Ovary (tissue), 9 donors: Measurements from ENCODE around the gene CAMTA1. TPM values are rescaled to one million over a fixed set of nuclear protein-coding genes. Genes with fewer than 3 reads are reported as not detected.

Experiments used
- DNase-seq, 5 donors: peaks; one replicate each; pipeline ENCODE4 v3.0.0-alpha.2; 2019 to 2020
- H3K27ac ChIP-seq, 2 donors: fragments of 200-600 bp; one replicate each; pipeline versions ENCODE4 v1.5.1 to v1.8.0; 2019 to 2022
- H3K27me3 ChIP-seq: fragments of 200-600 bp; one replicate; pipeline ENCODE4 v1.8.0; 2022
- H3K36me3 ChIP-seq: fragments of 200-600 bp; sonication (generic); one replicate; pipeline ENCODE4 v1.5.1; 2019
- H3K4me1 ChIP-seq: one replicate; pipeline ENCODE4 v1.8.1; 2013; ENCODE audit warnings: mild to moderate bottlenecking, moderate library complexity; ENCODE audit not compliant: insufficient read depth
- H3K4me3 ChIP-seq: fragments of 200-600 bp; sonication (generic); one replicate; pipeline ENCODE4 v1.5.1; 2017
- H3K9me3 ChIP-seq, 2 donors: fragments of 200-600 bp in 1 of 2; sonication (generic) in 1 of 2; one replicate each; pipeline versions ENCODE4 v1.5.1 to v1.8.1; 2013 to 2019; ENCODE audit warnings: mild to moderate bottlenecking in 1 of 2, moderate library complexity in 1 of 2
- EP300 ChIP-seq: sonication (generic); formaldehyde crosslinking; IDR thresholded peaks from one replicate; pipeline ENCODE4 v1.6.1; 2017; ENCODE audit warnings: antibody characterized with exemption
- POLR2A ChIP-seq: fragments of 450-650 bp; IDR thresholded peaks from one replicate; pipeline ENCODE4 v1.6.1; 2017; ENCODE audit warnings: antibody characterized with exemption, mild to moderate bottlenecking, moderate library complexity
- WGBS, 3 donors: extraction: QIAGEN DNeasy Blood & Tissue Kit in 1 of 3; methylation state at CpG; one replicate each; pipeline versions ENCODE4 v1.1.5 to v1.1.7; 2013 to 2017; 5-methylcytosine and 5-hydroxymethylcytosine counted together
- intact Hi-C, 4 donors: fragments of 100-400 bp; cut with DNase I; formaldehyde crosslinking; loops; one replicate each; pipeline versions ENCODE4 v1.11.0 to v1.15.1; 2022 to 2023
- polyA plus RNA-seq, 2 donors: library from polyadenylated mRNA; stranded (reverse); fragments of 200-250 nt in 1 of 2; fragments of 350-450 nt in 1 of 2; fragmentation: Illumina TruSeq in 1 of 2; extraction: RNeasy Lipid Tissue Mini Kit (QIAGEN cat#74804) in 1 of 2; gene quantifications; one replicate each; pipeline ENCODE4 v1.2.3, GENCODE V29; 2013 to 2014
- total RNA-seq, 7 donors: library from RNA; depleted of rRNA in 2 of 7; stranded (reverse); fragments of >200 nt in 2 of 7; fragmentation: NEBNext Ultra II Directional in 3 of 7; extraction: Animal tissue kit (Norgen Biotek cat#: 25700) in 3 of 7; gene quantifications; one replicate each; pipeline versions ENCODE4 v1.1.0 to v1.2.4, GENCODE V29; 2016 to 2023
- TF ChIP-seq, protein P1 (sequence below), 3 donors: fragments of 450-650 bp in 2 of 3; fragments of 200-600 bp in 1 of 3; IDR thresholded peaks; one replicate each; pipeline versions ENCODE4 v1.5.1 to v1.8.0; 2016 to 2022; ENCODE audit warnings: antibody characterized with exemption in 3 of 3, mild to moderate bottlenecking in 1 of 3
- donor health status: DM: no; HTN: no; CAD: no; lungs with moderate emphysema.
- donor health status: DM: no; HTN: no; CAD: no.
- donor health status: Bipolar disorder and iron deficiency.
- donor health status: DM: yes; HTN: yes; CAD: no.
- donor health status: DM: no; HTN: no; CAD: no.
- donor health status: DM: yes; HTN: yes; CAD: no.

The CAMTA1 gene
- total and polyA plus RNA-seq, 9 donors: 51.1 to 150 (median 67.4) TPM

DNA sequence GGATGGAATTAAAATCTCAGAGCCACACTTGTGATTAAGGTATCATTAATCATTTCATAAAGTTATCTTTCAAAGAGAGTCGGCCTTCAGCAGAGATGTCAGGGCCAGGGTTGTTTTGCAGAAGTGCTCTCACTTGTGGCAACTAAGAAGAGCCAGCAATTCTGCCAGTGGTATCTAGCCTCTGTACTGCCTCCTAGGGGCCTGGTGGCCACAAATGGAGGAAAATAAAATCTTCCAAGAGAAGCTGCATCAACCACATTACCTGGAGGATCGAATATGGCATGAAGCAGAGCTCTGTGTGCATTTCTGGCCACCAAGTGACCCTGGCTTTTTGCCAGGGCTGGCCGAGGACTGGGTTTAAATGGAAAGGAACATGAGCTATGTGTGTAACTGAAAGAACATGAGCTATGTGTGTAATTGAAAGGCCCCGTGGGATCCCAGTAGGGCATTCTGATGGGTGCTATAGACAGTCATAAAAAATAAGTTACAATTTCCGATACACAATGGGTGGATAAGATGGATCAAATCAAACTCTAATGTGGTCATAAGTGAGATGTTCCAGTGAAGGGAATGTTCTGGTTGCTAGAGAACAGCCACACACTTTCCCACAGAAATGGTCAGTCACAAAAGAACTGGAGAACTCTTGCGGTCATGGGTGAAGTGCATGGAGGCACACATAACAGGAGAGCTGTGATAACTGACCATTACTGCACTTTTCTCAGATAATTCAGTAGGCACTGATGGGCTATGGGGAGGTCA, 335.8 kb downstream of the CAMTA1 start:
- H3K27ac ChIP-seq: no peak overlapping the region
- H3K4me3 ChIP-seq: no peak overlapping the region
- DNase-seq: no peak
- H3K4me1 ChIP-seq: no peaks in the 10 kb centered on the region
- TF ChIP-seq, protein P1, sequence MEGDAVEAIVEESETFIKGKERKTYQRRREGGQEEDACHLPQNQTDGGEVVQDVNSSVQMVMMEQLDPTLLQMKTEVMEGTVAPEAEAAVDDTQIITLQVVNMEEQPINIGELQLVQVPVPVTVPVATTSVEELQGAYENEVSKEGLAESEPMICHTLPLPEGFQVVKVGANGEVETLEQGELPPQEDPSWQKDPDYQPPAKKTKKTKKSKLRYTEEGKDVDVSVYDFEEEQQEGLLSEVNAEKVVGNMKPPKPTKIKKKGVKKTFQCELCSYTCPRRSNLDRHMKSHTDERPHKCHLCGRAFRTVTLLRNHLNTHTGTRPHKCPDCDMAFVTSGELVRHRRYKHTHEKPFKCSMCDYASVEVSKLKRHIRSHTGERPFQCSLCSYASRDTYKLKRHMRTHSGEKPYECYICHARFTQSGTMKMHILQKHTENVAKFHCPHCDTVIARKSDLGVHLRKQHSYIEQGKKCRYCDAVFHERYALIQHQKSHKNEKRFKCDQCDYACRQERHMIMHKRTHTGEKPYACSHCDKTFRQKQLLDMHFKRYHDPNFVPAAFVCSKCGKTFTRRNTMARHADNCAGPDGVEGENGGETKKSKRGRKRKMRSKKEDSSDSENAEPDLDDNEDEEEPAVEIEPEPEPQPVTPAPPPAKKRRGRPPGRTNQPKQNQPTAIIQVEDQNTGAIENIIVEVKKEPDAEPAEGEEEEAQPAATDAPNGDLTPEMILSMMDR (IDR thresholded peaks at IDR 0.05): no peak
- no peak for TF ChIP-seq POLR2A
- TF ChIP-seq EP300: no peak
- H3K9me3 ChIP-seq: no peaks in the 10 kb centered on the region
- no peaks in the 10 kb centered on the region for H3K36me3 ChIP-seq
- 84 to 89% (median 87%) methylated on average over 6 of the region's 6 CpGs for WGBS, 3 donors
- no peaks in the 10 kb centered on the region for H3K27me3 ChIP-seq
- intact Hi-C loops: no loop called here

- 46 to 61% (median 49%) methylated on average over 7 of the region's 7 CpGs for WGBS, 3 donors
Observed at GRCh38 chr1:7121622-7121988, 336.4 kb downstream of the CAMTA1 start.

GRCh38 chr1:7127322-7128075, 342.2 kb downstream of the CAMTA1 start:
- Histone ChIP-seq H3K36me3 (no peaks in the 10 kb centered on the region), H3K9me3 (no peaks in the 10 kb centered on the region), H3K27me3 (no peaks in the 10 kb centered on the region), H3K4me1 (no peaks in the 10 kb centered on the region), H3K27ac (no peak overlapping the region), H3K4me3 (no peak overlapping the region)
- WGBS, 3 donors: 68 to 72% (median 70%) methylated on average over 12 of the region's 12 CpGs
- no peak for DNase-seq
- intact Hi-C loops: no loop called here
- TF ChIP-seq, protein P1 (IDR thresholded peaks at IDR 0.05): no peak
- TF ChIP-seq POLR2A: no peak
- TF ChIP-seq EP300: no peak

More at GRCh38 chr1:7121622-7121988, 336.4 kb downstream of the CAMTA1 start:
- no peaks in the 10 kb centered on the region for H3K27me3 ChIP-seq
- DNase-seq: no peak
- no peak overlapping the region for H3K27ac ChIP-seq
- no peaks in the 10 kb centered on the region for H3K9me3 ChIP-seq
- TF ChIP-seq POLR2A (no peak), EP300 (no peak)
- TF ChIP-seq, protein P1 (IDR thresholded peaks at IDR 0.05): no peak
- H3K4me3 ChIP-seq: no peak overlapping the region
- no peaks in the 10 kb centered on the region for H3K4me1 ChIP-seq
- intact Hi-C loops: no loop called here
- H3K36me3 ChIP-seq: no peaks in the 10 kb centered on the region

DNA sequence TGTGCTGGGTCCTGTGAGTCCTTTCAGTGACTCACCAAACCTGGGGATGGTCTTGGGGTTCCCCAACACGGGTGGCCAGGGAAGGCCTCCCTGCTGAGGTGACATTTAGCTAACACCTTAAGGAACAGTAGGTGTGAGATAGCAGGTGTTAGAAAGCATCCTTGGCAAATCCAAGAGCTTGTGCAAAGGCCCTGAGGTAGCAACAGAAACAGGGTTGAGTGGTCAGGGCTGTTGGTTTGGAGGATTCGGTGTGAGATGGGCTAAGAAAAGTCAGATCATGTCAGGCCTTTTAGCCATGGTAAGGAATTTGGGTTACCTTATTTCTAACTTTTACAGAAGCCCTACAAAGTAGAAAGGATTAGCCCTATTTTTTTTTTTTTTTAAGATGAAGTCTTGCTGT, 343.0 kb downstream of the CAMTA1 start:
- Histone ChIP-seq H3K27me3 (no peaks in the 10 kb centered on the region), H3K4me3 (no peak overlapping the region), H3K9me3 (no peaks in the 10 kb centered on the region), H3K36me3 (no peaks in the 10 kb centered on the region), H3K27ac (no peak overlapping the region), H3K4me1 (no peaks in the 10 kb centered on the region)
- DNase-seq: no peak
- TF ChIP-seq POLR2A: no peak
- TF ChIP-seq, protein P1 (IDR thresholded peaks at IDR 0.05): no peak
- no peak for TF ChIP-seq EP300
- WGBS, 3 donors: 89 to 98% (median 97%) methylated on average over 2 of the region's 2 CpGs
- intact Hi-C loops: no loop called here
